Colon (tissue), 2 donors: ENCODE data around the gene THOC7.

Source experiments
- FAIRE-seq: peaks from 2 replicates; lab custom pipeline; 2012; peaks lifted over from hg19 to GRCh38; lab: Jason Lieb, UNC
- donor health status: control.
- donor health status: control.

Gene THOC7

GRCh38 chr3:63863150-63864007, at the start of gene THOC7, which contains the start of gene ATXN7:
TSS of gene THOC7 (minus strand) at chr3:63863805. CDS start at chr3:63863790, 15 bp downstream.
TSS of gene ATXN7 (plus strand) at chr3:63863867. CDS start at chr3:63912599, 48,732 bp downstream.
- no peak for FAIRE-seq

GRCh38 chr3:63912768-63913588, 49.4 kb upstream of the THOC7 start:
- no peak for FAIRE-seq

GRCh38 chr3:63911873-63912767, 48.5 kb upstream of the THOC7 start, which contains the start of gene SCAANT1:
TSS of gene SCAANT1 (minus strand) at chr3:63912383.
- no peak for FAIRE-seq

GRCh38 chr3:63911509-63911872, 47.9 kb upstream of the THOC7 start:
- no peak for FAIRE-seq

GRCh38 chr3:63910891-63911290, 47.3 kb upstream of the THOC7 start:
- FAIRE-seq = no peak

GRCh38 chr3:63910001-63910400, 46.4 kb upstream of the THOC7 start:
- FAIRE-seq = no peak

GRCh38 chr3:63909431-63909830, 45.8 kb upstream of the THOC7 start:
- no peak for FAIRE-seq

- FAIRE-seq = no peak
These were observed 45.2 kb upstream of the THOC7 start for GRCh38 chr3:63908776-63909175.

GRCh38 chr3:63908081-63908736, 44.6 kb upstream of the THOC7 start:
- FAIRE-seq = no peak

GRCh38 chr3:63905731-63906620, 42.4 kb upstream of the THOC7 start:
- no peak for FAIRE-seq

- no peak for FAIRE-seq
These were observed 36.9 kb upstream of the THOC7 start for GRCh38 chr3:63900459-63900858.

GRCh38 chr3:63900010-63900409, 36.4 kb upstream of the THOC7 start:
- FAIRE-seq = no peak

- no peak for FAIRE-seq
These were observed 32.9 kb upstream of the THOC7 start for GRCh38 chr3:63896332-63897030.

- FAIRE-seq = no peak
These were observed 32.0 kb upstream of the THOC7 start for GRCh38 chr3:63895422-63896189.

GRCh38 chr3:63892773-63893352, 29.3 kb upstream of the THOC7 start:
- no peak for FAIRE-seq

- no peak for FAIRE-seq
These were observed 27.9 kb upstream of the THOC7 start for GRCh38 chr3:63891518-63891917.

GRCh38 chr3:63886858-63887257, 23.3 kb upstream of the THOC7 start:
- no peak for FAIRE-seq

GRCh38 chr3:63880653-63881052, 17.0 kb upstream of the THOC7 start:
- no peak for FAIRE-seq
